ENCODE measurements around the gene CRELD2. TPM values are rescaled to one million over a fixed set of nuclear protein-coding genes. Genes with fewer than 3 reads are reported as not detected.

The CRELD2 gene
- total and polyA plus RNA-seq, 2 of the 13 experiments (the other 11 are each of a cell fraction or from before 2014, with no cell fraction given): 17.2 to 44.7 TPM

DNA sequence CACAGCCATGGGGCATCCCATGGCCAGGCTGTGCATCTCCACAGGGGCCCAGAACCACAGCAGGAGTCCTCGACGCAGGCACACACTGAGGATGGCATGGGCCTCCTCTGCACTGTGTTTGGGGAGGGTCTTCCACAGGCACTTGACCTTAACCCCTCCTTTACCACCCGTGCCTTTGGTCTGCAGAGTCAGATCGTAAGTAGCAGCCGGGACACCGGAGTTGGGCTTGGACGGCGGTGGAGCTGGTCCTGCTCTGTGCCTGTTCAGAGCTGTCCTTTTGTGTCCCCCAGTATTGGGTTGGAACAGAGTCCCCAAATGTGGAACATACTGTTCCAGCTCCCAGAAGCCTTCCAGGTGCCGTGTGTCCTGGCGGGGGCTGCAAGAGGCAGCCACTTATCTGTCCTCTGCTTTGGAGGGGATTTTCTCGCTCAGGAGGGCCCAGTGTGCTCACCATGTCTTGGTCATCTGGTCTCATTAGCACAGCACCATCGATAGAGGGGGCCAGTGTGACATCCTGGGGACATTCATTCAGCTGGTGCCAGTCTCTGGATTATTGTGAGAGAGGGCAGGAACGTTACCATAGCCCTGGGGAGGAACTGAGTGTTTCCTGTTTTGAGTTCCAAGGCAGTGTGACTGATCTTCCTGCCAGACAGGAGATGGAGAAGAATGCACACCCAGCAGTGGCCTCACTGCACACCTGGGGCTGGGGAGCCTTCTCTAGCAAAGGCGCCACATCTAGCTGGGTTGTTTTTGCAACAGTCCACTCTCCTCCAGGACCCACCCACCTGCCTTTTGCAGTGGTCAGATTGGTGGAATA, 12.4 kb downstream of the CRELD2 start (continued):
- TF ChIP-seq TBL1XR1 (IDR thresholded peaks at IDR 0.05; ENCODE audit: borderline replicate concordance, low read length, partially characterized antibody): no peak
- no peak for TF ChIP-seq ZFP36L1 (CRISPR knock-in tag; IDR thresholded peaks at IDR 0.05)
- TF ChIP-seq, protein P1, sequence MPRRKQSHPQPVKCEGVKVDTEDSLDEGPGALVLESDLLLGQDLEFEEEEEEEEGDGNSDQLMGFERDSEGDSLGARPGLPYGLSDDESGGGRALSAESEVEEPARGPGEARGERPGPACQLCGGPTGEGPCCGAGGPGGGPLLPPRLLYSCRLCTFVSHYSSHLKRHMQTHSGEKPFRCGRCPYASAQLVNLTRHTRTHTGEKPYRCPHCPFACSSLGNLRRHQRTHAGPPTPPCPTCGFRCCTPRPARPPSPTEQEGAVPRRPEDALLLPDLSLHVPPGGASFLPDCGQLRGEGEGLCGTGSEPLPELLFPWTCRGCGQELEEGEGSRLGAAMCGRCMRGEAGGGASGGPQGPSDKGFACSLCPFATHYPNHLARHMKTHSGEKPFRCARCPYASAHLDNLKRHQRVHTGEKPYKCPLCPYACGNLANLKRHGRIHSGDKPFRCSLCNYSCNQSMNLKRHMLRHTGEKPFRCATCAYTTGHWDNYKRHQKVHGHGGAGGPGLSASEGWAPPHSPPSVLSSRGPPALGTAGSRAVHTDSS (CRISPR knock-in tag; conservative IDR thresholded peaks at IDR 0.05): no peak
- no peak for TF ChIP-seq PAF1 (CRISPR knock-in tag; IDR thresholded peaks at IDR 0.05)
- TF ChIP-seq, protein P2, sequence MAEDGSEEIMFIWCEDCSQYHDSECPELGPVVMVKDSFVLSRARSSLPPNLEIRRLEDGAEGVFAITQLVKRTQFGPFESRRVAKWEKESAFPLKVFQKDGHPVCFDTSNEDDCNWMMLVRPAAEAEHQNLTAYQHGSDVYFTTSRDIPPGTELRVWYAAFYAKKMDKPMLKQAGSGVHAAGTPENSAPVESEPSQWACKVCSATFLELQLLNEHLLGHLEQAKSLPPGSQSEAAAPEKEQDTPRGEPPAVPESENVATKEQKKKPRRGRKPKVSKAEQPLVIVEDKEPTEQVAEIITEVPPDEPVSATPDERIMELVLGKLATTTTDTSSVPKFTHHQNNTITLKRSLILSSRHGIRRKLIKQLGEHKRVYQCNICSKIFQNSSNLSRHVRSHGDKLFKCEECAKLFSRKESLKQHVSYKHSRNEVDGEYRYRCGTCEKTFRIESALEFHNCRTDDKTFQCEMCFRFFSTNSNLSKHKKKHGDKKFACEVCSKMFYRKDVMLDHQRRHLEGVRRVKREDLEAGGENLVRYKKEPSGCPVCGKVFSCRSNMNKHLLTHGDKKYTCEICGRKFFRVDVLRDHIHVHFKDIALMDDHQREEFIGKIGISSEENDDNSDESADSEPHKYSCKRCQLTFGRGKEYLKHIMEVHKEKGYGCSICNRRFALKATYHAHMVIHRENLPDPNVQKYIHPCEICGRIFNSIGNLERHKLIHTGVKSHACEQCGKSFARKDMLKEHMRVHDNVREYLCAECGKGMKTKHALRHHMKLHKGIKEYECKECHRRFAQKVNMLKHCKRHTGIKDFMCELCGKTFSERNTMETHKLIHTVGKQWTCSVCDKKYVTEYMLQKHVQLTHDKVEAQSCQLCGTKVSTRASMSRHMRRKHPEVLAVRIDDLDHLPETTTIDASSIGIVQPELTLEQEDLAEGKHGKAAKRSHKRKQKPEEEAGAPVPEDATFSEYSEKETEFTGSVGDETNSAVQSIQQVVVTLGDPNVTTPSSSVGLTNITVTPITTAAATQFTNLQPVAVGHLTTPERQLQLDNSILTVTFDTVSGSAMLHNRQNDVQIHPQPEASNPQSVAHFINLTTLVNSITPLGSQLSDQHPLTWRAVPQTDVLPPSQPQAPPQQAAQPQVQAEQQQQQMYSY (CRISPR knock-in tag; IDR thresholded peaks at IDR 0.05): no peak
- no peak for TF ChIP-seq RBM22 (optimal IDR thresholded peaks at IDR 0.05; ENCODE audit: low read length)
- TF ChIP-seq NFKBIZ (CRISPR knock-in tag; IDR thresholded peaks at IDR 0.05): no peak
- TF ChIP-seq PCBP2 (optimal IDR thresholded peaks at IDR 0.05; ENCODE audit: low read depth, low read length, poor library complexity, severe bottlenecking): no peak
- 0 out of 2 replicates have a peak, but pooled peaks have one; percentile 21 for TF ChIP-seq ZNF598 (CRISPR knock-in tag; IDR thresholded peaks at IDR 0.05; ENCODE audit: borderline replicate concordance)
- TF ChIP-seq TBX3 (IDR thresholded peaks at IDR 0.05; ENCODE audit: borderline replicate concordance): no peak
- no peak for TF ChIP-seq FIP1L1 (IDR thresholded peaks at IDR 0.05; ENCODE audit: borderline replicate concordance, insufficient read depth, low read depth, low read length)
- no peak for TF ChIP-seq KDM6A (CRISPR knock-in tag; IDR thresholded peaks at IDR 0.05; ENCODE audit: low read depth)
- 0 out of 2 replicates have a peak, but pooled peaks have one; percentile 42 for TF ChIP-seq MIER3 (CRISPR knock-in tag; IDR thresholded peaks at IDR 0.05; ENCODE audit: borderline replicate concordance)
- peak; percentile 64 for TF ChIP-seq XRCC5 (optimal IDR thresholded peaks at IDR 0.05; ENCODE audit: low read length)
- no peak for TF ChIP-seq PHF20 (CRISPR knock-in tag; IDR thresholded peaks at IDR 0.05)
- TF ChIP-seq ZNF678 (CRISPR knock-in tag; IDR thresholded peaks at IDR 0.05): no peak
- 0 out of 2 replicates have a peak, but pooled peaks have one; percentile 1 for TF ChIP-seq FOXK1 (CRISPR knock-in tag; IDR thresholded peaks at IDR 0.05; ENCODE audit: borderline replicate concordance, low read depth)
- TF ChIP-seq, protein P3, sequence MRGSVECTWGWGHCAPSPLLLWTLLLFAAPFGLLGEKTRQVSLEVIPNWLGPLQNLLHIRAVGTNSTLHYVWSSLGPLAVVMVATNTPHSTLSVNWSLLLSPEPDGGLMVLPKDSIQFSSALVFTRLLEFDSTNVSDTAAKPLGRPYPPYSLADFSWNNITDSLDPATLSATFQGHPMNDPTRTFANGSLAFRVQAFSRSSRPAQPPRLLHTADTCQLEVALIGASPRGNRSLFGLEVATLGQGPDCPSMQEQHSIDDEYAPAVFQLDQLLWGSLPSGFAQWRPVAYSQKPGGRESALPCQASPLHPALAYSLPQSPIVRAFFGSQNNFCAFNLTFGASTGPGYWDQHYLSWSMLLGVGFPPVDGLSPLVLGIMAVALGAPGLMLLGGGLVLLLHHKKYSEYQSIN (CRISPR knock-in tag; IDR thresholded peaks at IDR 0.05; ENCODE audit: borderline replicate concordance): no peak
- TF ChIP-seq, protein P4, sequence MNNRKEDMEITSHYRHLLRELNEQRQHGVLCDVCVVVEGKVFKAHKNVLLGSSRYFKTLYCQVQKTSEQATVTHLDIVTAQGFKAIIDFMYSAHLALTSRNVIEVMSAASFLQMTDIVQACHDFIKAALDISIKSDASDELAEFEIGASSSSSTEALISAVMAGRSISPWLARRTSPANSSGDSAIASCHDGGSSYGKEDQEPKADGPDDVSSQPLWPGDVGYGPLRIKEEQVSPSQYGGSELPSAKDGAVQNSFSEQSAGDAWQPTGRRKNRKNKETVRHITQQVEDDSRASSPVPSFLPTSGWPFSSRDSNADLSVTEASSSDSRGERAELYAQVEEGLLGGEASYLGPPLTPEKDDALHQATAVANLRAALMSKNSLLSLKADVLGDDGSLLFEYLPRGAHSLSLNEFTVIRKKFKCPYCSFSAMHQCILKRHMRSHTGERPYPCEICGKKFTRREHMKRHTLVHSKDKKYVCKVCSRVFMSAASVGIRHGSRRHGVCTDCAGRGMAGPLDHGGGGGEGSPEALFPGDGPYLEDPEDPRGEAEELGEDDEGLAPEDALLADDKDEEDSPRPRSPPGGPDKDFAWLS (CRISPR knock-in tag; IDR thresholded peaks at IDR 0.05; ENCODE audit: borderline replicate concordance): no peak
- peak; percentile 73; the same call in 1 of the 2 replicates for TF ChIP-seq RXRB (CRISPR knock-in tag; IDR thresholded peaks at IDR 0.05; ENCODE audit: borderline replicate concordance)

Data from HepG2 (cell line).